ENCODE results near the gene GALNT14.

Gene GALNT14

GRCh38 chr2:31136732-31137131 lies 1.5 kb downstream of the GALNT14 start:
- H3K4me1 ChIP-seq (ENCODE audit: insufficient read depth, poor library complexity, severe bottlenecking) = peaks cover 9% of the 10 kb centered on the region
- H3K27me3 ChIP-seq (ENCODE audit: insufficient read depth, poor library complexity, severe bottlenecking) = no peaks in the 10 kb centered on the region
- H3K27ac ChIP-seq (ENCODE audit: poor library complexity, severe bottlenecking) = no peak overlapping the region
- DNase-seq (ENCODE audit: low spot score) = no peak
- H3K4me3 ChIP-seq (ENCODE audit: severe bottlenecking) = peak overlapping the region; percentile 54
- no peak for ATAC-seq (ENCODE audit: low read depth)
- TF ChIP-seq, protein P1, sequence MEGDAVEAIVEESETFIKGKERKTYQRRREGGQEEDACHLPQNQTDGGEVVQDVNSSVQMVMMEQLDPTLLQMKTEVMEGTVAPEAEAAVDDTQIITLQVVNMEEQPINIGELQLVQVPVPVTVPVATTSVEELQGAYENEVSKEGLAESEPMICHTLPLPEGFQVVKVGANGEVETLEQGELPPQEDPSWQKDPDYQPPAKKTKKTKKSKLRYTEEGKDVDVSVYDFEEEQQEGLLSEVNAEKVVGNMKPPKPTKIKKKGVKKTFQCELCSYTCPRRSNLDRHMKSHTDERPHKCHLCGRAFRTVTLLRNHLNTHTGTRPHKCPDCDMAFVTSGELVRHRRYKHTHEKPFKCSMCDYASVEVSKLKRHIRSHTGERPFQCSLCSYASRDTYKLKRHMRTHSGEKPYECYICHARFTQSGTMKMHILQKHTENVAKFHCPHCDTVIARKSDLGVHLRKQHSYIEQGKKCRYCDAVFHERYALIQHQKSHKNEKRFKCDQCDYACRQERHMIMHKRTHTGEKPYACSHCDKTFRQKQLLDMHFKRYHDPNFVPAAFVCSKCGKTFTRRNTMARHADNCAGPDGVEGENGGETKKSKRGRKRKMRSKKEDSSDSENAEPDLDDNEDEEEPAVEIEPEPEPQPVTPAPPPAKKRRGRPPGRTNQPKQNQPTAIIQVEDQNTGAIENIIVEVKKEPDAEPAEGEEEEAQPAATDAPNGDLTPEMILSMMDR (IDR thresholded peaks at IDR 0.05; ENCODE audit: poor library complexity, severe bottlenecking) = no peak
- no peaks in the 10 kb centered on the region for H3K9me3 ChIP-seq (ENCODE audit: severe bottlenecking)
- no peaks in the 10 kb centered on the region for H3K36me3 ChIP-seq (ENCODE audit: low read depth)

- DNase-seq (ENCODE audit: low spot score) (no peak), ATAC-seq (ENCODE audit: low read depth) (no peak)
- Histone ChIP-seq H3K9me3 (ENCODE audit: severe bottlenecking) (no peaks in the 10 kb centered on the region), H3K4me3 (ENCODE audit: severe bottlenecking) (no peak overlapping the region), H3K4me1 (ENCODE audit: insufficient read depth, poor library complexity, severe bottlenecking) (peaks cover 9% of the 10 kb centered on the region), H3K27ac (ENCODE audit: poor library complexity, severe bottlenecking) (no peak overlapping the region), H3K36me3 (ENCODE audit: low read depth) (no peaks in the 10 kb centered on the region), H3K27me3 (ENCODE audit: insufficient read depth, poor library complexity, severe bottlenecking) (no peaks in the 10 kb centered on the region)
- TF ChIP-seq, protein P1 (IDR thresholded peaks at IDR 0.05; ENCODE audit: poor library complexity, severe bottlenecking) = no peak
Measured at GRCh38 chr2:31136000-31136399, 2.2 kb downstream of the GALNT14 start.

DNA sequence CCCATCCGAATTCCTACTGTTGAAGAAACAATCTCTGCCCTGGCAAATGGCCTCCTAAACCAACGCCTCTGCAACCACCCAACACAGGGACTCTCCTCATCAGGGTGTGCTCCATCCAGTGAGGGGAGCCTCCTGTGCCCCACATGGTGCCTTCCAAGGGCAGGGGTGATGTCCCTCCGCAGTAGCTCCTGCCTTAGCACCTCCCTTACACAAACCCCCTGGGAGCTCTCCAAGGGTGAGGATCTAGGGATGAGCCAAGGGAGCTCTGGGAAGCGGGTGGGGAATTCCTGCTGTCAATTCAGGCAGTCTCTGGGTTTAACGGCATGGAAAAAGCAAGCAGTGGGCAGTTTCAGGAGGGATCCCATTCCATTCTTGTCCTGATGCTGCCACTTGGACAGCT lies 3.8 kb downstream of the GALNT14 start:
- H3K27ac ChIP-seq (ENCODE audit: poor library complexity, severe bottlenecking) = no peak overlapping the region
- DNase-seq (ENCODE audit: low spot score) = no peak
- H3K27me3 ChIP-seq (ENCODE audit: insufficient read depth, poor library complexity, severe bottlenecking) = no peaks in the 10 kb centered on the region
- H3K36me3 ChIP-seq (ENCODE audit: low read depth) = no peaks in the 10 kb centered on the region
- ATAC-seq (ENCODE audit: low read depth) = no peak
- no peak overlapping the region for H3K4me3 ChIP-seq (ENCODE audit: severe bottlenecking)
- H3K9me3 ChIP-seq (ENCODE audit: severe bottlenecking) = no peaks in the 10 kb centered on the region
- peaks cover 9% of the 10 kb centered on the region for H3K4me1 ChIP-seq (ENCODE audit: insufficient read depth, poor library complexity, severe bottlenecking)
- TF ChIP-seq, protein P1 (IDR thresholded peaks at IDR 0.05; ENCODE audit: poor library complexity, severe bottlenecking) = no peak

- ATAC-seq (ENCODE audit: low read depth) = no peak
- H3K27ac ChIP-seq (ENCODE audit: poor library complexity, severe bottlenecking) = no peak overlapping the region
- H3K27me3 ChIP-seq (ENCODE audit: insufficient read depth, poor library complexity, severe bottlenecking) = no peaks in the 10 kb centered on the region
- no peak for DNase-seq (ENCODE audit: low spot score)
- peaks cover 9% of the 10 kb centered on the region for H3K4me1 ChIP-seq (ENCODE audit: insufficient read depth, poor library complexity, severe bottlenecking)
- H3K4me3 ChIP-seq (ENCODE audit: severe bottlenecking) = no peak overlapping the region
- TF ChIP-seq, protein P1 (IDR thresholded peaks at IDR 0.05; ENCODE audit: poor library complexity, severe bottlenecking) = no peak
- H3K9me3 ChIP-seq (ENCODE audit: severe bottlenecking) = no peaks in the 10 kb centered on the region
- no peaks in the 10 kb centered on the region for H3K36me3 ChIP-seq (ENCODE audit: low read depth)
Measured at GRCh38 chr2:31132786-31133185, 5.5 kb downstream of the GALNT14 start.

DNA sequence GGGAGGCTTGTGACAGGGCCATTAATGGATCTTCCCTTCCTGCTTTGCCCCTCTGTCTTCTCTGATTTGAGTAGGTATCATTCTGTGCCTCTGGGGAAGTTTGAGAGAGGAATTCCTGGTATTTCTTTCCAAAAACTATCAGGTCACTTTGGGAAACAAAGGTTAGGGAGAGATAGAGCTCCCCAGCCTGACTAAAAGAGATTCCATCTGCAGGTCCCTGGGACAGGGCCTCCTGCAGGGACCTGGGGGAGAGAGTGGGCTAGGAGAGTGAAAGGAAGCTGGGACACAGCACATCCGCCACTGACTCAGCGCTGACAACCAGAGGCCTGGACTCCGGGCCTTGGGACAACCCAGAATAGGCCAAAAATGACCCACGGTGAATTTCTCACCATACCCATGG lies 6.4 kb downstream of the GALNT14 start:
- Histone ChIP-seq H3K27ac (ENCODE audit: poor library complexity, severe bottlenecking) (no peak overlapping the region), H3K36me3 (ENCODE audit: low read depth) (no peaks in the 10 kb centered on the region), H3K4me1 (ENCODE audit: insufficient read depth, poor library complexity, severe bottlenecking) (peaks cover 9% of the 10 kb centered on the region), H3K27me3 (ENCODE audit: insufficient read depth, poor library complexity, severe bottlenecking) (no peaks in the 10 kb centered on the region), H3K9me3 (ENCODE audit: severe bottlenecking) (no peaks in the 10 kb centered on the region), H3K4me3 (ENCODE audit: severe bottlenecking) (no peak overlapping the region)
- TF ChIP-seq, protein P1 (IDR thresholded peaks at IDR 0.05; ENCODE audit: poor library complexity, severe bottlenecking) = no peak
- ATAC-seq (ENCODE audit: low read depth) = no peak
- no peak for DNase-seq (ENCODE audit: low spot score)

Data from RWPE2 (cell line).